ACHN (cell line): ENCODE results near the gene ZBTB1.
"Not testable (repeated sequence)": the region's sequence is repeated elsewhere in the genome, so short reads cannot be mapped to it uniquely, and the experiment has no call there.

Source experiments
- DNase-seq: peaks from one replicate; pipeline ENCODE4 v3.0.0-alpha.2; 2015
- in situ Hi-C: cut with HindIII; loops from 2 replicates; pipeline ENCODE4 v1.10.0; 2017; ENCODE audit warnings: low sequenced_read_pairs, low pct_ligation_motif_present, low pct_unique_long_range_greater_than_20kb

ZBTB1 gene

GRCh38 chr14:64554556-64554955 lies 50.0 kb downstream of the ZBTB1 start:
- in situ Hi-C loops, result no loop called here
- DNase-seq, result no peak

DNA sequence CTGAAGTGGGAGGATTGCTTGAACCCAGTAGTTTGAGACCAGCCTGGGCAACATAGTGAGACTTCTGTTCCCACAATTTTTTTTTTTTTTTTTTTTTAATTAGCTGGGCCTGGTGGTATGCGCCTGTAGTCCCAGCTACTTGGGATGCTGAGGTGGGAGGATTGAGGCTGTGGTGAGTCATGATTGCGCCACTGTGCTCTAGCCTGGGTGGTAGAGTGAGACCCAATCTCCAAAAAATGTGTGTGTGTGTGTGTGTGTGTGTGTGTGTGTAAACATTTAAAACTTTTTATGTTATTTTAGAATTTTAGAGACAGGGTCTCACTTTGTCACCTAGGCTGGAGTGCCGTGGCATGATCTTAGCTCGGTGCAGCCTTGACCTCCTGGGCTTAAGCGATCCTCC lies 52.0 kb downstream of the ZBTB1 start:
- DNase-seq, result no peak
- in situ Hi-C loops, result no loop called here

GRCh38 chr14:64558216-64558615 lies 53.6 kb downstream of the ZBTB1 start:
- in situ Hi-C loops, DNase-seq: not testable (repeated sequence)

DNA sequence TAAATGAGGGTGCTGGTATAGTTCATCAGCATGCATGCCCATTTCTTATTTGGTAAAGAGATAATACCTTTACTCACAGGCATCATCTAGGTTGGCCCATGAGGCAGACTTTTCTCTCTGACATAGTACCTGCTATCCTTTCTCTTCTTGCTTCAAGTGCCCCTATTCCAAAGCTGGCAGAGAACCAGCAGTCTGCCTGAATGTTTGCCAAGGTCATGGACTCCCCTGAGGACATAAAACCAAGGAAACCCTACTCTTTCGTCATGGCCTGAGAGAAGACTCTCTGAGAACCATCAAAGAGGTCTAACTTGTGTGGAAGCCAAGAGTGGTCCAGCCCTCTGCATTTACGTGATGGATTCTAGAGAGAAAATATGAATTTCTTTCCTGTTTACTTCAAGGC lies 57.1 kb downstream of the ZBTB1 start:
- no peak for DNase-seq
- in situ Hi-C loops, result no loop called here

DNA sequence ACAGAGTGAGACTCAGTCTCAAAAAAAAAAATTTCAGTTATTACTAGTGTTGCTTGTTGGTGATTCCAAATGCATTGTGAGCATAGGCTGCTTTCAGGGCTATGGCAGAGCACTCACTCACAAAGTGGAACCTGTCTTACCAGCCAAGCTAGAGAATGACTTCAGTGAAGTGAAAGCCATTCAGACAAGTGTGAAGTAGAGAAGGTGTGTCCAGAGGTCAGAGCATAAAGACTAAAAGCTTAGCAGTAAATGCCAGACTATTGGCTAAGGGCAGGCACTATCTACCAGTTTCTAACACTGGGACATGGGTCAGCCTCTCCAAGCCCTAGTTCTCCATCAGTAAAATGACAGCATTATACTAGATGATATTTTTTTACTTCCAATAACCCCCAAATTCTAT lies 57.9 kb downstream of the ZBTB1 start:
- DNase-seq, result no peak
- in situ Hi-C loops, result no loop called here

DNA sequence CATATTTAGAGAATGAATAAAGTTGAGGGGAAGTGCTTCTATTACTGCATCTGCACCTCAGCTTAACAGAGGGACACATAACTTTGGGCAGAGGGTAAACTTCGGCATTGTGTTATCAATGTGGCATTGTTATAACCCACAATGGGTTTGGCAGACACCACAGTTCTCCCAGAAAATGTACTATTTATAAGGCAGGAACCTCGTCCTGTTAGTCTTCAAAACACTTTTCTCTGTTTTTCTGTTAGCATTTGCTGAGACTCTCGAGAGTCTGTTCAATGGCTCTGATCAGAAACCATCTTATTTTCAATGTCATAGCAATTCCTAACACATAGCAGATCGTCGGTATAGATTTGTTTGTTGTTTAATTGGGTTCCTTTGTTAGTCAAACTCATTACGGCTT lies 59.1 kb downstream of the ZBTB1 start:
- DNase-seq, result no peak
- in situ Hi-C loops, result no loop called here

DNA sequence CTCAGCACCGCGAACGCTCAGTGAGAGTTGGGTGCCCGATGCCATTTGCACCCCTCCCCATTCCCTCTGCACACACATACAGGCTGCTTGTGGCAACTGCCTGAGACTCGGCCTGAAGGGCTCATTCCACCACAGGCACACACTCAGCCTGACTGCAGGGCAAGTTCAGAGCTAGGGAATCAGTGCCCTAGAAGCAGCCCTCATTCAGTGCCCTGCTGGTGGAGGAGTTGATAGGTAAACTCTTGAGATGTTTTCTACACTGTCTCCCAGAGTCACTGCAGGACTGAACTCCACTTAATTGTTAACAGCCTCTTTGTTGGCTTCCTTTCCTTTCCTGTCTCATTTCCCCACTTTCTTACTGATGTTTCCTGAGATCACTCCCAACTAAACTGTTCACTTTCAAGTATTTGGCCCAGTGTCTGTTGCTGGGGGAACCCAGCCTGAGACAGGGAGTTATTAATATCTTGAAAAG lies 62.1 kb downstream of the ZBTB1 start:
- in situ Hi-C loops, result no loop called here
- DNase-seq, result no peak

DNA sequence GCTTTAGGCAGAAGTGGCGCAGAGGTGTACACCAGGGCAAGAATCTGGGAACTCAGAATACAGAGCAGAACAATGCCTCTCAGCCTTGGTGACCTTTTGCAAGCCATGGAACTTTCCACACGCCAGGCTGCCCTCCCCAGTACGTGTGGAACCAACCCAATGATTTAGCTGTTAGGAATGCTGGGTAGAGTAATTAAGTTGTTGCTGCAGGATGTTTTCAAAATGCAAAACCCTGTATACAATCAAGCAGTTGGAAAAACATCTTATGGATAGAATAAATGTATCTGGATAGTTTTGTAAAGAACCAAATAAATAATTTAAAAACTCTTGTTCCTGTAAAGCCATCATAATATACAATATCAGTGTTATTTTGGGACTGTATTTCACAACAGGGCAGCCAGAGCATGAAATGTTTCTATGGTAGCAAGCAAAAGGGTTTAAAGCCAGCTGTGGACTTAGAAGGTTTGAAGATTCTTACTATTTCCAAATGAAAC lies 64.6 kb downstream of the ZBTB1 start:
- DNase-seq, result no peak
- in situ Hi-C loops, result no loop called here

- in situ Hi-C loops, result not testable (repeated sequence)
Observed at GRCh38 chr14:64569646-64570045, 65.1 kb downstream of the ZBTB1 start.

DNA sequence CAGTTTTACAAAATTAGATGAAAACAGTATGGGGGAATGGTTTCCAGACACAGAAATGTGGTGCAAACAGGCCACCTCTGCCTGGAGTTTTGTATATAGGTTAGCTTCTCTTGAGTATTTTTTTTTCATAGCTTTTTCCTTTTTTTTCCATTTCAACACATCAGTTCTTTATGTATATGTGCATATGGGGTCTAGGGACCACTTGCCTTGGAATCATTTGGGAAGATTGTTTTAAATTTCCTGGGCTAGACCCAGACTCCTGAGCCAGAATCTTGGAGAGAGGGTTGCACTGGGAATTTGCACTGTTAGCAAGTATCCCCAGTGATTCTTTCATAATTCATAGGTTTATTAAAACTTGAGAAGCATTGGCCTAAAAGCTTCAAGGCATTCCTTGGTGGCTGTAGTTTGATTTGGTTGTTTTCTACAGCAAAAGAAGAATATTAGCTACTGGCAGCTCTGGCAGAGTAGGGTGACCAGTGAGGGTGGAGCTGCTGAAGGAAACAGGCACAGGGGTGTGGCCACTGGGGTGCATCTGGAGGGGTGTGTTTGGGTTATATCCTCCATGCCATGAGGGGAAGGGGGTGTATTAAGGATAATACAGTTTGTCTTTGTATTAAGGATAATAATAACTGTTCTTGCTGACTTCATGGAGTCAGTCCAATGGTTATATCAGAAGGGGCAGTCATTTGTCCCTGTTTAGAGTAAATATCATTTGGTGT lies 68.0 kb downstream of the ZBTB1 start:
- in situ Hi-C loops, result no loop called here

More at GRCh38 chr14:64569646-64570045, 65.1 kb downstream of the ZBTB1 start:
- not testable (repeated sequence) for DNase-seq

DNA sequence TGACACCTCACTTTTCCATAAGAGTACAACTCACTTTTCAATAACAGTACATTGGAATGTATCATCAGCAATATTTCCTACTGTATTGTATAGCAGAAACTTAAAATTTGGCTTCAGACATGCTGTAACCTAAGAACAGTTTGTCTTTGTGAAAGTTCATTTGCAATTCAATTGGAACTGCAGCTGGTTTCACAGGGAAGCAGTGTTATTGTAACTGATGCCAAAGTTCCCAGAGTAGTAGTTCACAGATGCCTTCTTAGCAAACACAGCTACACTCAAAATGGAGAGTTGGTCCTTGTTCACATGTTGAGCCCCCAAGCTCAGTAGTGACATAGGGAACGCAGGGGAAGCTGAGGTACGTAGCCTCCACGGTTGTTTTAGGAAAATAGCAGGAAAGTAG lies 68.5 kb downstream of the ZBTB1 start:
- in situ Hi-C loops, result no loop called here
- DNase-seq, result no peak

More for the DNA sequence above, 68.0 kb downstream of the ZBTB1 start:
- no peak for DNase-seq
